Right lobe of liver (tissue), 4 donors: ENCODE results near the gene IMP4.

ENCODE experiments used
- POLR2A ChIP-seq: fragments of 450-650 bp; IDR thresholded peaks from one replicate; pipeline ENCODE4 v1.6.1; 2017; ENCODE audit warnings: antibody characterized with exemption, mild to moderate bottlenecking
- TF ChIP-seq, protein P1 (sequence below), 4 donors: fragments of 200-600 bp in 3 of 4; fragments of 450-650 bp in 1 of 4; IDR thresholded peaks; one replicate each; pipeline versions ENCODE4 v1.5.1 to v1.8.0; 2016 to 2022; ENCODE audit warnings: antibody characterized with exemption in 4 of 4, mild to moderate bottlenecking in 2 of 4
- donor health status: DM: no; HTN: no; CAD: no.
- donor health status: DM: no; HTN: no; CAD: no.
- donor health status: DM: no; HTN: yes; CAD: no.

- TF ChIP-seq POLR2A: no peak
- TF ChIP-seq, protein P1, sequence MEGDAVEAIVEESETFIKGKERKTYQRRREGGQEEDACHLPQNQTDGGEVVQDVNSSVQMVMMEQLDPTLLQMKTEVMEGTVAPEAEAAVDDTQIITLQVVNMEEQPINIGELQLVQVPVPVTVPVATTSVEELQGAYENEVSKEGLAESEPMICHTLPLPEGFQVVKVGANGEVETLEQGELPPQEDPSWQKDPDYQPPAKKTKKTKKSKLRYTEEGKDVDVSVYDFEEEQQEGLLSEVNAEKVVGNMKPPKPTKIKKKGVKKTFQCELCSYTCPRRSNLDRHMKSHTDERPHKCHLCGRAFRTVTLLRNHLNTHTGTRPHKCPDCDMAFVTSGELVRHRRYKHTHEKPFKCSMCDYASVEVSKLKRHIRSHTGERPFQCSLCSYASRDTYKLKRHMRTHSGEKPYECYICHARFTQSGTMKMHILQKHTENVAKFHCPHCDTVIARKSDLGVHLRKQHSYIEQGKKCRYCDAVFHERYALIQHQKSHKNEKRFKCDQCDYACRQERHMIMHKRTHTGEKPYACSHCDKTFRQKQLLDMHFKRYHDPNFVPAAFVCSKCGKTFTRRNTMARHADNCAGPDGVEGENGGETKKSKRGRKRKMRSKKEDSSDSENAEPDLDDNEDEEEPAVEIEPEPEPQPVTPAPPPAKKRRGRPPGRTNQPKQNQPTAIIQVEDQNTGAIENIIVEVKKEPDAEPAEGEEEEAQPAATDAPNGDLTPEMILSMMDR (IDR thresholded peaks at IDR 0.05): no peak
Observed at GRCh38 chr2:130393318-130393910, 50.7 kb downstream of the IMP4 start.
